ENCODE measurements around the gene ZNF562.
A peak's percentile ranks its signal among the peaks of the same experiment; 100 is the strongest.
"Not testable (repeated sequence)": the region's sequence is repeated elsewhere in the genome, so short reads cannot be mapped to it uniquely, and the experiment has no call there.

The ZNF562 gene

GRCh38 chr19:9671655-9672054, 3.2 kb downstream of the ZNF562 start:
- Mint-ChIP-seq H3K4me1 (ENCODE audit: low read depth) (peaks cover 12% of the 10 kb centered on the region), H3K4me3 (peak overlapping the region; percentile 9), H3K27ac (no peak overlapping the region), H3K27me3 (ENCODE audit: low read depth) (no peaks in the 10 kb centered on the region), H3K36me3 (ENCODE audit: low read depth) (peaks cover 64% of the 10 kb centered on the region), H3K9me3 (peaks cover 73% of the 10 kb centered on the region)

GRCh38 chr19:9668544-9668943, 6.4 kb downstream of the ZNF562 start:
- no peak overlapping the region for H3K27ac Mint-ChIP-seq
- H3K4me1 Mint-ChIP-seq (ENCODE audit: low read depth), result peaks cover 6% of the 10 kb centered on the region
- H3K4me3 Mint-ChIP-seq, result no peak overlapping the region
- peaks cover 76% of the 10 kb centered on the region for H3K9me3 Mint-ChIP-seq
- no peaks in the 10 kb centered on the region for H3K27me3 Mint-ChIP-seq (ENCODE audit: low read depth)
- H3K36me3 Mint-ChIP-seq (ENCODE audit: low read depth), result peaks cover 62% of the 10 kb centered on the region

GRCh38 chr19:9667898-9668297, 7.0 kb downstream of the ZNF562 start:
- peaks cover 61% of the 10 kb centered on the region for H3K36me3 Mint-ChIP-seq (ENCODE audit: low read depth)
- no peak overlapping the region for H3K4me3 Mint-ChIP-seq
- no peaks in the 10 kb centered on the region for H3K27me3 Mint-ChIP-seq (ENCODE audit: low read depth)
- H3K4me1 Mint-ChIP-seq (ENCODE audit: low read depth), result peaks cover 5% of the 10 kb centered on the region
- no peak overlapping the region for H3K27ac Mint-ChIP-seq
- peaks cover 73% of the 10 kb centered on the region for H3K9me3 Mint-ChIP-seq

DNA sequence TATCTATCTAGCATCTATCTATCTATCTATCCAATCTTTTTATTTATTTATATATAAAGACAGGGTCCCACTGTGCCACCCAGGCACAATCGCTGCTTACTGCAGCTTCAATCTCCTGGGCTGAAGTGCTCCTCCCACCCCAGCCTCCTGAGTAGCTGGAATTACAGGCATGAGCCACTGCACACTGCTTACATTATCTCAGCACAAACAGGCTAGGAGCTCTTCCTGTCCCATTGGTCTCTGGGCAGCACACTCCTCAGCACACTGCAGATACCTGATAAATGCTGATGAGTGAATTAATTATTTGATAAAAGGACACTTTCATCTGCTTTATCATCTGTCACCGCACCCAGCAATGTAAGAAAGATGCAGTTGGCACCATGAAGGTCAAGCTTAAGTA, 16.1 kb downstream of the ZNF562 start:
- Mint-ChIP-seq H3K27me3 (ENCODE audit: low read depth) (no peaks in the 10 kb centered on the region), H3K4me3 (no peak overlapping the region), H3K9me3 (peaks cover 30% of the 10 kb centered on the region), H3K27ac (no peak overlapping the region), H3K4me1 (ENCODE audit: low read depth) (no peaks in the 10 kb centered on the region), H3K36me3 (ENCODE audit: low read depth) (peaks cover 47% of the 10 kb centered on the region)

DNA sequence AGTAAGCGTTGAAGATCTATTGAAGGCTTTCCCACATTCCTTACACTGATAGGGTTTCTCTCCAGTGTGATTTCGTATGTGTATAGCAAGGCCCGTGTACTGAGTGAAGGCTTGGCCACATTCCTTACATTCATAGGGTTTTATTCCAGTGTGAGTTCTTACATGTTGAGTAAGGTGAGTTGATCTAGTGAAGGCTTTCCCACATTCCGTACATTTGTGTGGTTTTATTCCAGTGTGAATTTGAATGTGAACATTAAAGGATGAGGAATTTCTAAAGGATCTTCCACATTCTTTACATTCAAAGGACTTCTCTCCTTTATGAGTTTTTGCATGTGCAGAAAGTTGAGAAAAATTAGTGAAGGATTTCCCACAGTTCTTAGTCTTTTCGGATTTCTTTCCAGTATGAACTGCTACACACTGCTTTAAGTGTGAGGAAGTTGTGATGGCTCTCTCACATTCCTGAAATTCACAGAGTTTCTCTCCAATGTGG, 21.8 kb downstream of the ZNF562 start:
- peaks cover 73% of the 10 kb centered on the region for H3K36me3 Mint-ChIP-seq (ENCODE audit: low read depth)
- not testable (repeated sequence) for H3K27me3 Mint-ChIP-seq (ENCODE audit: low read depth); H3K27ac Mint-ChIP-seq; H3K4me1 Mint-ChIP-seq (ENCODE audit: low read depth); H3K4me3 Mint-ChIP-seq
- H3K9me3 Mint-ChIP-seq, result peaks cover 51% of the 10 kb centered on the region

DNA sequence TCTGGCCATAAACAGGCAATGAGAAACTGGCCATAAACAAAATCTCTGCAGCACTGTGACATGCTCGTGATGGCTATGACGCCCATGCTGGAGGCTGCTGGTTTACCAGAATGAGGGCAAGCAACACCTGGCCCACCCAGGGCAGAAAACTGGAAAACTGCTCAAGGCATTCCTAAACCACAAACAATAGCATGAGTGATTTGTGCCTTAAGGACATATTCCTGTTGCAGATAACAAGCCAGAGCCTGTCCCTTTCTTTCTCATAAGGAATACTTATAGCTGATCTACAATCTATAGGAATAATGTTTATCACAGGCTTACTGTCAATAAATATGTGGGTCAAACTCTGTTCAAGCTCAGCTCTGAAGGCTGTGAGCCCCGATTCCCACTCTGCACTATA, 23.4 kb downstream of the ZNF562 start:
- not testable (repeated sequence) for H3K4me1 Mint-ChIP-seq (ENCODE audit: low read depth); H3K4me3 Mint-ChIP-seq; H3K27me3 Mint-ChIP-seq (ENCODE audit: low read depth); H3K27ac Mint-ChIP-seq
- Mint-ChIP-seq H3K9me3 (peaks cover 43% of the 10 kb centered on the region), H3K36me3 (ENCODE audit: low read depth) (peaks cover 63% of the 10 kb centered on the region)

DNA sequence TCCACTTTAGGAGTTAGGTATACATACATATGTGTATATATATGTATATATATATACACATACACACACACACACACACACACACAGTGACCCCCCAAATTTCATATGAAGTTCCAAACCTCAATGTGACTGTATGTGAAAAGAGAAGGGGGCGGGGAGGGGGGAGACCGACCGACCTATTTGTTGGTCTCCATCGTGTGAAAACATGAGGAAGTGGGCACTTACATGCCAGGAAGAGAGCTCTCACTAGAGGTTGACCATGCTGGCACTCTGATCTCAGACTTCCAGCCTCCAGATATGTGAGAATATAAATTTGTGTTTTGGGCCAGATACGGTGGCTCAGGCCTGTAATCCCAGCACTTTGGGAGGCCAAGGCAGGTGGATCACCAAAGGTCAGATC, 24.6 kb downstream of the ZNF562 start:
- peaks cover 62% of the 10 kb centered on the region for H3K36me3 Mint-ChIP-seq (ENCODE audit: low read depth)
- peaks cover 43% of the 10 kb centered on the region for H3K9me3 Mint-ChIP-seq
- no peaks in the 10 kb centered on the region for H3K27me3 Mint-ChIP-seq (ENCODE audit: low read depth)
- no peak overlapping the region for H3K27ac Mint-ChIP-seq
- H3K4me3 Mint-ChIP-seq, result no peak overlapping the region
- no peaks in the 10 kb centered on the region for H3K4me1 Mint-ChIP-seq (ENCODE audit: low read depth)

GRCh38 chr19:9645472-9645871, 29.4 kb downstream of the ZNF562 start:
- no peak overlapping the region for H3K4me3 Mint-ChIP-seq
- peaks cover 39% of the 10 kb centered on the region for H3K36me3 Mint-ChIP-seq (ENCODE audit: low read depth)
- no peak overlapping the region for H3K27ac Mint-ChIP-seq
- no peaks in the 10 kb centered on the region for H3K27me3 Mint-ChIP-seq (ENCODE audit: low read depth)
- H3K4me1 Mint-ChIP-seq (ENCODE audit: low read depth), result peaks cover 2% of the 10 kb centered on the region
- H3K9me3 Mint-ChIP-seq, result peaks cover 26% of the 10 kb centered on the region

DNA sequence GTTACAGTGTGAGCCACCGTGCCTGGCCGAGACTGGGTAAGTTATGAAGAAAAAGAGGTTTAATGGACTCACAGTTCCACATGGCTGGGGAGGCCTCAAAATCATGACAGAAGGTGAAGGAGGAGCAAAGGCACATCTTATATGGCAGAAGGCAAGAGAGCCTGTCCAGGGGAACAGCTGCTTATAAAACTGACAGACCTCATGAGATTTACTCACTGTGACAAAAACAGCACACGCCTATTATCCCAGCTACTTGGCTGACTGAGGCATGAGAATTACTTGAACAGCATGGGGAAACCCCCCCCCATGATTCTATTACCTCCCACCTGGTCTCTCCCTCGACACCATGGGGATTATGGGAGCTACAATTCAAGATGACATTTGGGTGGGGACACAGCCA, 30.4 kb downstream of the ZNF562 start:
- H3K4me3 Mint-ChIP-seq, result no peak overlapping the region
- H3K27me3 Mint-ChIP-seq (ENCODE audit: low read depth), result no peaks in the 10 kb centered on the region
- peaks cover 22% of the 10 kb centered on the region for H3K9me3 Mint-ChIP-seq
- peaks cover 2% of the 10 kb centered on the region for H3K4me1 Mint-ChIP-seq (ENCODE audit: low read depth)
- H3K36me3 Mint-ChIP-seq (ENCODE audit: low read depth), result peaks cover 34% of the 10 kb centered on the region
- no peak overlapping the region for H3K27ac Mint-ChIP-seq

DNA sequence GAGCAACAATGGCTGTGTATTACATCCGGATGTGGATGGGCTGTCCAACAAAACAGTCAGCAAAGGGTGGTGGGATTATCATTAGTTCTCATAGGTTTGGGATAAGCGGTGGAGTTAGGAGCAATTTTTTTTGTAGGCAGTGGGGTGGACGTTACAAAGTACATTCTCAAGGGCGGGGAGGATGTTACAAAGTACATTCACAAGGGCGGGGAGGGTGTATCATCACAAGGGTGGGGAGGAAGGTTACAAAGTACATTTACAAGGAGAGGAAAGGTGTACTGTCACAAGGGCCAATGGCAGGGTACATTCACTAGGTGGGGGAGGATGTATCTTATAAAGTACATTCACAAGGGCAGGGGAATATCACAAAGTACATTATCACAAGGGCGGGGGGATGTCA, 33.1 kb downstream of the ZNF562 start:
- H3K27me3 Mint-ChIP-seq (ENCODE audit: low read depth), result no peaks in the 10 kb centered on the region
- H3K4me3 Mint-ChIP-seq, result no peak overlapping the region
- H3K27ac Mint-ChIP-seq, result no peak overlapping the region
- peaks cover 26% of the 10 kb centered on the region for H3K36me3 Mint-ChIP-seq (ENCODE audit: low read depth)
- peaks cover 22% of the 10 kb centered on the region for H3K9me3 Mint-ChIP-seq
- peaks cover 2% of the 10 kb centered on the region for H3K4me1 Mint-ChIP-seq (ENCODE audit: low read depth)

- Mint-ChIP-seq H3K27me3 (ENCODE audit: low read depth) (no peaks in the 10 kb centered on the region), H3K9me3 (peaks cover 22% of the 10 kb centered on the region), H3K27ac (no peak overlapping the region), H3K4me1 (ENCODE audit: low read depth) (peaks cover 2% of the 10 kb centered on the region), H3K4me3 (no peak overlapping the region), H3K36me3 (ENCODE audit: low read depth) (peaks cover 24% of the 10 kb centered on the region)
These were observed 33.9 kb downstream of the ZNF562 start for GRCh38 chr19:9640956-9641355.

DNA sequence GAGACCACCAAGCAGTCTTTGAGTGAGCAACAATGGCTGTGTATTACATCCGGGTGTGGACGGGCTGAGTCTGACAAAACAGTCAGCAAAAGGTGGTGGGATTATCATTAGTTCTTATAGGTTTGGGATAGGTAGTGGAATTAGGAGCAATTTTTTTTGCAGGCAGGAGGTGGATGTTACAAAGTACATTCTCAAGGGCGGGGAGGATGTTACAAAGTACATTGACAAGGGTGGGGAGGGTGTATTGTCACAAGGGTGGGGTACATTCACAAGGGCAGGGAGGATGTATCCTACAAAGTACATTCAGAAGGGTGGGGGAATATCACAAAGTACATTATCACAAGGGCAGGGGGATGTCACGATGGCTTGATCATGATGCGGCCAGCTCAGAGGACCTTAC, 38.9 kb downstream of the ZNF562 start:
- Mint-ChIP-seq H3K27ac (no peak overlapping the region), H3K9me3 (peaks cover 9% of the 10 kb centered on the region), H3K4me1 (ENCODE audit: low read depth) (no peaks in the 10 kb centered on the region), H3K27me3 (ENCODE audit: low read depth) (no peaks in the 10 kb centered on the region), H3K4me3 (no peak overlapping the region), H3K36me3 (ENCODE audit: low read depth) (peaks cover 25% of the 10 kb centered on the region)

GRCh38 chr19:9627856-9628255, 47.0 kb downstream of the ZNF562 start:
- Mint-ChIP-seq H3K4me3 (no peak overlapping the region), H3K4me1 (ENCODE audit: low read depth) (peaks cover 6% of the 10 kb centered on the region), H3K9me3 (no peaks in the 10 kb centered on the region), H3K27me3 (ENCODE audit: low read depth) (no peaks in the 10 kb centered on the region), H3K36me3 (ENCODE audit: low read depth) (peaks cover 11% of the 10 kb centered on the region), H3K27ac (no peak overlapping the region)

GRCh38 chr19:9622531-9622930, 52.4 kb downstream of the ZNF562 start:
- peaks cover 5% of the 10 kb centered on the region for H3K9me3 Mint-ChIP-seq
- H3K4me1 Mint-ChIP-seq (ENCODE audit: low read depth), result peaks cover 23% of the 10 kb centered on the region
- H3K36me3 Mint-ChIP-seq (ENCODE audit: low read depth), result peaks cover 25% of the 10 kb centered on the region
- no peak overlapping the region for H3K27ac Mint-ChIP-seq
- no peaks in the 10 kb centered on the region for H3K27me3 Mint-ChIP-seq (ENCODE audit: low read depth)
- peak overlapping the region; percentile 58 for H3K4me3 Mint-ChIP-seq

DNA sequence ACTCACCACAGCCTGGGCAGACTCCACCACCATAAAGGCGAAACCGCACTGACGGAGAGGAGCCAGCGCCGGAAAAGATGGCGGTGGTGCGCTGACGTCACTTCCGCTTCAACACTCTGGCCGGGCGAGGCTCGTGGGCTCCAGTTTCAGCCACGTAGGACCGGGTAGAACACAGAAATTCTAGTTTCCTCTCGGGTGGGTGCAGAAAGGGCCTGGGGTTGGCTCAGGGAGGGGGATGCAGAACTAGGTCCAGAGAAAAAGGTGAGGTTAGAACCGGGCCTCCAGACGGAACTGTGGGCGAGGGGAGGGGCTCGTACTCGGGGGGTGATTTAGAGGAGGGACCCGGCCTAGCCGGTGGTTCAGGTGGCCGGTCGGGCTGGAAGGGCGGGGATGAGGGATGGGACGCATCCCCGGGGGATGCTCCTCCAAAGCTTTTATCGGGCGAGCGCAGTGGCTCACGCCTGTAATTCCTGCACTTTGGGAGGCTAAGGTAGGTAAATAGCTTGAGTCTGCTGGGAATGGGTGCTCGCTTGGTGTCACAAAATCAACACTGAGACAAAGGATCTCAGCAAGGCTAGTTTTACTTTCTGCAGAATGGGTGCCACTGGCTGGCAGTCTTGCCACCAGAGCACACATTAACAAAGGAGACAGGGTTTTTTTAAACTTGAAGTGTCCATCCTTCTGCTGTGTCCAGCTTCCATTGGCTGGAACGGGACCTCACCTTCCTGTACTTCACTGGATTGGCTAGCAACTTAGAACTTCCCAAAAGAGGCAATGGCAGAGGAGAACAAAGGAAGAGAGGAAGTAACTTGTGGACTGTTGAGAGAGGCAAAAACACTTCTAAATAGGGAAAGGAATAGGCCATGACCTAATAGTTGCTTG, 53.5 kb downstream of the ZNF562 start, which contains the start of gene ZNF561:
ZNF561 (minus strand) TSS at position 77 of the 882 bp plus-strand sequence. CDS start 1,776 bp downstream, outside the sequence.
- Mint-ChIP-seq H3K36me3 (ENCODE audit: low read depth) (peaks cover 33% of the 10 kb centered on the region), H3K4me1 (ENCODE audit: low read depth) (peaks cover 23% of the 10 kb centered on the region), H3K4me3 (peak within 1 kb of the TSS; percentile 98), H3K9me3 (peaks cover 5% of the 10 kb centered on the region), H3K27me3 (ENCODE audit: low read depth) (no peaks in the 10 kb centered on the region), H3K27ac (peak within 1 kb of the TSS; percentile 99)
